HG02610 (cell line): Measurements from ENCODE around the gene HEATR5A.
"Not testable (repeated sequence)": the region's sequence is repeated elsewhere in the genome, so short reads cannot be mapped to it uniquely, and the experiment has no call there.

Experiments
- ATAC-seq: cut with Tn5 transposase; IDR thresholded peaks from one replicate; pipeline ENCODE4 v1.9.1; 2021; ENCODE audit warnings: mild to moderate bottlenecking, moderate library complexity; ENCODE audit not compliant: unreplicated experiment

Gene HEATR5A

DNA sequence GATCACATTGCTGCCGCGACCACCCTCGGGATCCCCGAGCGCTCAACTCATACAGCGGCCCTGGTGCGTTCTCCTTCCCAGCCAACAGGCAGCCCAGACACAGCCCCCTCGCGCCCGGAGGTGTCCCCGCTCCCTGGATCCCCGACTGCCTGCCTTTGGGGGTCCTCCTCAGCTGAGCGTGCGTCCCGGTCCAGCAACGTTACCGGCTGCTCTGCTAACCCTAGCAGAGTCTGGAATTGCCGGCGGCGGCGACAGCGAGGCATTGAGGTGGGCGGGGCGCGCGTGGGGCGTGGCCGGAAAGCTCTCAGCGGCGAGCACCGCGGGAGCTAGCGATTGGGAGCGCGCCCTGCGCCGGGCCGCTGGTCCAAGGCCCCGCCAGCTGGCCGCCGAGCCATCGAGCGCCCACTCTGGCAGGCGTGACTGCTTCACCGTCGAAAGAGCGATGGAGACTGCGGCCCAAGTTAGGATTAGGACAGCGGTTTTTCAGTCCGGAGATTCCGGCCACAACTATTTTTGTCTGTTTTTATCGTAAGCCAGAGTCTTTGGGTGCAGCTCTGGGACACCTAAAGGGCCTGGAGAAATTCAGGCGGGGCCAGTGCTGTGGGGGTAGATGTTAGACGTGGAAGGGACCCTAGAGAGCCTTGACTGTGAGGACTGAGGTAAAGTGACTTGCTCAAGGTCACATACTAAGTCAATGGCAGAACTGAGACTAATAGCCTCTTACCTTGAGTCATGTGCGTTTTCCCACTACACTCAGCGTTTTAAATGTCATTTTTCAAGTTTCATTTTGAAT, at the start of gene HEATR5A:
TSS of gene HEATR5A (minus strand) at position 232 of the 793 bp plus-strand sequence. CDS start 17,575 bp downstream, outside the sequence.
- peak; percentile 94 for ATAC-seq

DNA sequence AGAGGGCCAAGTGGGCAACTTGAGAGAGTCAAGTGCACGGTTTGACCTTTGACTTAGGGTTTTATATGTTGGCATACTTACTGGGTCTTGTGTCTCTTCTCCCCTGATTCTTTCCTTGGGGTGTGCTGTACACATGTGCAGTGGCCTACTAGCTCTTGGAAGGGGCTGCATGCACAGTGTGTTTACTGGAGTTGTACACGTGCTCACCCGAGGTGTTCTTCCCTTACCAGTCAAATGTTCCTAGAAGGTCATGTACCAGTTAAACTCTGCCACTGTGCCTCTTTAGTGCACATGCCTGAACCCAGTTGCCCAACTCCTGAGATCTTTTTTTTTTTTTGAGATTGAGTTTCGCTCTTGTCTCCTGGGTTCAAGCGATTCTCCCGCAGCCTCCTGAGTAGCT, 46.2 kb upstream of the HEATR5A start:
- ATAC-seq: no peak

DNA sequence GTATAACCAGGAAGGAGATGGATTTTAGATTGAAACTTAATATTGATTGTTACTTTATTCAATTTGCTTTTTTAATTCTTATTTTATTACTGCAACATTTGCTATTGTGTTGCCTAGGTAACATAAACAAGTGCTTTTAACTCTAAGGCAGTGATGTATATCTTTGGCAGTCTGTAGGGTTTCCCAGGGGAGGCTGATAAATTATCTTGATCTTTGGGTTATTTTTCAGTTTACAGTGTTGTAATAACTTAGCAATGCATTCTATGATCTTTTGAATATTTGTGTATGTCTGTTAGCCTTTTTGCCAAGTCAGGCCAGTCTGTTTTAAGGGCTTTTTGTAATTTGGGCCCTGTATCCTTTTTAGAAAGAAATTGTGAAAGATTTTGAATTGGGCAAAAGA, 44.8 kb upstream of the HEATR5A start:
- no peak for ATAC-seq

DNA sequence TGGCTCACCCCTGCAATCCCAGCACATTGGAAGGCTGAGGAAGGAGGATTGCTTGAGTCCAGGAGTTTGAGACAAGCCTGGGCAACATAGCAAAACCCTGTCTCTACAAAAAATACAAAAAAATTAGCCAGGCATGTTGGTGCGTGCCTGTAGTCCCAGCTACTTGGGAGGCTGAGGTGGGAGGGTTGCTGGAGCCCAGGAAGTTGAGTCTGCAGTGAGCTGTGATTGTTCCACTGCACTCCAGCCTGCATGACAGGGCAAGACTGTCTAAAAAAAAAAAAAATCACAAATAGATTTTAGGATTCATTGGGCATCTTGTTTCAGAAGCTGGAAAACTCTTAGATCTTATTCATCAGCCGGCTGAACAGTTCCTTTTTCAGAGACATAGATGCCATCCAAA, 42.1 kb upstream of the HEATR5A start:
- not testable (repeated sequence) for ATAC-seq

DNA sequence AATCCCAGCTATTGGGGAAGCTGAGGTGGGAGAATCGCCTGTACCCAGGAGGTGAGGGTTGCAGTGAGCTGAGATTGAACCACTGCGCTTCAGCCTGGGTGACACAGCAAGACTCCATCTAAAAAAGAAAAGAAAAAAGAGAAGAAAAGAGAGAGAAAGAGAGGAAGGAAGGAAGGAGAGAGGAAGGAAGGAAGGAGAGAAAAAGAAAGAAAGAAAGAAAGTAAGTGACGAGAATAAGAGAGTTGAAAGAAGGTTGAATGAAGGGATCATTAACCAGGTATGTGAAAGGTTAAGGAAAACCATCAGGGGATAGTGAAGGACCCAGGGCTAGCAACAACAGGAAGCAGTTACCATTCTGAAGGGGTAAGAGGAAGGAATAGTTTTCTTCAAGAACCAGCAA, 41.2 kb upstream of the HEATR5A start:
- ATAC-seq: no peak

DNA sequence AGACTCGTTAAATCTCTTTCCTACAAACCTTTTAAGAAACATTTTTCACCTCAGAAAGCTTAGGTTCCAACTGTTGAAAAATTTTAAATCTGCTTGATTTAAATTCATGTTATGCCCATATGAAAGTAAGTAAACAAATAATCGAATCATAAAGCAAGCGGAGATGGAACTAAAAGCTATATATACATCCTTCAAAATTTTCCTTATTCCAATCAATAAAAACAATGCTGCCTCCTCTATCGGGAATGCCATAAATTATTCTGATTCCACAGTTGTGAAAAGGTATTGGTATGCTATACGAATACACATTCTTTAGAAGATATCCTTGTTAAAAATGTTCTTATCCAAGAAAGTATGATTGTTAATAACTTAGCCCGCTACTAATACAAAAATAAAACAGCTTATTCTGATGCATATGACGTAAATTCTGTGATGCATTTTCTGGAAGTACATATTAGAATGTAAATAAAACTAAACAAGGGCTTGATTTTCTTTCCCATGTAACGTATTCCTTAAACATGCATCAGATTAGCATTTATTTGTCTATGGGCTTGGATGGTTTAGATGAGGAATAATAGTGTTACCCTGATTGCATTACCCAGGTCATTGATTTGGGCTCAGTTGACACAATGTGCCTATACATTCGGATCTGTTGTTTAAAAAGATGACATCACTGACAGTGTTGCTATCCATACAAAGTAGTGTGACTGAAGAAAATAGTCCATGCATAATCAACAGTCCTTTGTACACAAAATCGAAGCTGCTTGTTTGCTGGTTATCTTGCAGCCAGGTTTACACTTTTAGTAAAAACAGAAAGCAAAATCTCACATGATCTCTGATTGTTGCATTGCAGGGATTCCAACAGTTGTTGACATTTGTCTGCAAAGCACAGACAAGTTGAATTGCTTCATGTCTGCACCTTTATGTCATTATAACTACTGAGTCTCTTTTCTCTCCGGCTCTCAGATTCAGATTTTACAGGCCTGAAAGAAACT, 37.6 kb upstream of the HEATR5A start:
- no peak for ATAC-seq

DNA sequence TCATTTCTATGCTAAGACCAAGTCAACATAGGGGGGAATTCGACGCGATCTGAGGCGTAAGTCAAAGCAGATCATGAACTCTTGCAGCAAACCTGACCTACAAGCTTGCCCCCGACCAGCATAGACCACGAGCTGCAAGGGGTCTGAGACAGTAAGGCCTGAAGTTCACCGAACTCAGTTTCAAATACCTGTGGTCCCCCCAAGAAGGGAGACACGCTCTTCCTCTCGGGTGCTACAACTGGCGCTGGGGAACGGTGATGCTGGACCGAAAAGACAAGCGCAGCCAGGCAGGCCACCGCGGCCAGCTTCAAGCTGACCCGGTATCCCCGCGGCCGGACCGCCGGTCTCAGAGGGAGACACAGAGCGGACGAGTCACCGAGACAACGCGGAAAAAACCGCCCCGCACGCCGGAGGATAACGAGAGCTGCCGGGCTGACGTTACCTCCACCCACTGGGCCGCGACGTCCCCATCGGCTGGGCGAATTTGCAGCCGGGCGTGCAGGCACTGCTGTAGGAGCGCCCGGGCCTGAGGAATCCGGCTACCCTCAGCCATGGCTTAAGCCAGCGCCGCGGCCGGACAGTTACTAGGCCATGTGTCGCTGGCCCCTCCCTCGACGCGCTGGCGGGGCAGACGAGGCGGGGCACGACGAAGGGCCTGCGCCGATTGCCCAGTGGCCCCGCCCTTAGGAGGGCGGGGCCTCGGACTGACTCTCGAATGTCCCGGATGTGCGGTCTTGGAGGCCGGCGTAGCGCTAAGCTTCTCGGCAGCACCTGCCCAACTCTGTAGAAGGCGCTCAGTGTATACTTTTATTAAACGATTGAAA, 36.7 kb upstream of the HEATR5A start, which contains the start of gene DTD2:
TSS of gene DTD2 (minus strand) at position 666 of the 824 bp plus-strand sequence. CDS start at position 553, 113 bp downstream.
- ATAC-seq: peak; percentile 99

DNA sequence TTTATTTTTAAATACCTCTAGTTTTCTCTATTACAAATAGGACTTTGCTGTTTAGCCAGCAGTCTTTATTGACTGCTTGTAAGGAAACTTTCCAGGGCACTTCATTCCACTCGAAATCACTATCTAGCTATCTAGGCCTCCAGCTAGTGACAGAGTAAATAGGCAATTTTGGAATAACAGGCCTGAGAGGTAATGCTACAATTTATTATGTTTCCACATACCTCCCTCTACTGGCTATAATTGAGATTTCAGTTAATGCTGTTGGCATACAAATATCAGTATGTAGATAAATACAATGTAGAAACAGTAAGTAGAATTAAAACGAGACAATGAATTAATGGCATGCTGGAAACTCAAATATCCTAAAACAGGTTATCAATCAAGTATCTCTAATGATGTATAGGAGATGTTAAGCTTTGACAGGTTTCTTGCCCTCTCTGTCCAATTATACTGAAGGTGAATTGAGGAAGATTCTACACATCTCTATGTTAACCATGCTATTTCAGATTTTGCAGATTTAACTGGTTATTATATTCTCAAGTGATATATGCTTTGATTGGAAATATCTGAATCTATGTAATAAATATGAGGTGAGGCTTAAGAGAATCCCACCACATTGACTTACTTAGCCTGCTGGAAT, 29.7 kb upstream of the HEATR5A start:
- no peak for ATAC-seq

DNA sequence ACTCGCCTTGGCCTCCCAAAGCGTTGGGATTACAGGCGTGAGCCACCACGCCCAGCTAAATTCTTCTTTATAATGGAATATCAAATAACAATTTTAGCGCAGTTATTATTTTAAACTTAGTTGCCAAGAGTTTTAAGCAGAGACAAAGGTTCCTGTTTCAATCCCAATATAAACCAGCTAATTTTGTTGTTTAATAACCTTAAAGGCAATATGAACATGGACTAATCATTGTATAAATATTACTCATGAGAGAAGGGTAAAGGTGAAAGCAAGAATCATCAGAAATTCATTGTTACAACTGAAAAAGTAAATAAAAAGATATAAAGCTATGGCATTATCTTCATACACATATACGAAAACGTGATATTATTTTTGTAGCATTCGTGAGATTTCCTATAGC, 28.8 kb upstream of the HEATR5A start:
- no peak for ATAC-seq

DNA sequence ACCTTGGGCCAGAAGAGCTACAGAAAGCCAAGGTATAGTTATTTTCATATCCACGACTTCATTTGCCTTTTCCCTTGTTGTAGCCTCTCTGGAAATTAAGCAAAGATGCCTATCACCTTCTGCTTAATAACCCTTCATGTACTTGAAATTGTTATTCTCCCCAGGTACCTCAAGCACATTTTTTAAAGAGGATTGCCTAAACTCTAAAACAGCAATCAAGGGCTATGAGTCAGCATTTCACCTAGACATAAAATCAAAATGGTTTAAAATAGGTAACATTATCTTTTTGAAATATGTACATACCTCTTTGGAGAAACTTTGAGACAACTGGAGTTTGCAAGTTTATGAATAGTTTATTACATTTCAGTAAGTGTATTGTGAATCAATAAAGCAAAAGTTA, 25.4 kb upstream of the HEATR5A start:
- no peak for ATAC-seq

DNA sequence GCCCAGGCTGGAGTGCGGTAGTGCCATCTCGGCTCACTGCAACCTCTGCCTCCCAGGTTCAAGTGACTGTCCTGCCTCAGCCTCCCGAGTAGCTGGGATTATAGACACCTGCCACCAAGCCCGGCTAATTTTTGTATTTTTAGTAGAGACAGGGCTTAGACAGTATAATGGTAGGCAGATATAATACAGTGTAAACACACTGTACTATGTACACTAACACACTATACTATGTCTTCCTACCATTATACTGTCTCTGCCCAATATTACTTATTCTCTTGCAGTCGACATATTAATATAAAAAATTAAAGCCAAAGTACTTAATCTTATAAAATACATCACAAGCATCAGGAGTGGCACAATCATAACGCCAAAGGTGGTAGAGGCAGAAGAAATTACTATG, 21.9 kb upstream of the HEATR5A start:
- no peak for ATAC-seq

DNA sequence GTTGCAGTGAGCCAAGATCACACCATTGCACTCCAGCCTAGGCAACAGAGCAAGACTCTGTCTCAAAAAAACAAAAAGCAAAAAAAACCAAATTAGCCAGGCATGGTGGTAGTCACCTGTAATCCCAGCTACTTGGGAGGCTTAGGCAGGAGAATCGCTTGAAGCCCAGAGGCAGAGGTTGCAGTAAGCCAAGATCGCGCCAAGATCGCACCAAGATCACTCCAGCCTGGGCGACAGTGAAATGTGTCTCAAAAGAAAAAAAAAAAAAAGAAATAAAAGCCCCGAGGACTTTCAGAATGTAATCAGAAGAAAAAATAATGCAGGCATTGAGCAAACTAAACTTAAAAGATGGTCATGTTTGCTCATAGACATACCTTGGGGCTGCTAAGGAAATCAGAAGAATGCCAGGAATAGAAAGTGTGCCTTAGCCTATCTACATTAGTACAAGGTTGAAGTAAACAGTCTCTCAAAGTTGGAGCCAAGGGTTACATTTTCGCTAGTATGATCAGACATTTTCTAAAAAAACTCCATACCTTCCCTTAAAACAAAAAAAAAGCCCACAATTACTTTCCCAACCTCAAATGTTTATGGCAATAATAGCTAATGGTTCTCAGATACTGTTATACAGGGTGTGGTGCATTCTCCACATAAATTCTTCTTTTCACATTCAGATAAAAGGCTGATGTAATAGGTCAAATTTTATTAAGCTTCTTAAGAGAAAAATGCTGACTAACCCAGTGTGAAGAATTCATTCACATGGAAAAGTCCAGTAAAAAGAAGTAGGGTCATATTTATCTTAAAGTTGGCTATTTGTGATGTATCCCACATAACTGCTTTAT, 21.1 kb upstream of the HEATR5A start:
- ATAC-seq: no peak

DNA sequence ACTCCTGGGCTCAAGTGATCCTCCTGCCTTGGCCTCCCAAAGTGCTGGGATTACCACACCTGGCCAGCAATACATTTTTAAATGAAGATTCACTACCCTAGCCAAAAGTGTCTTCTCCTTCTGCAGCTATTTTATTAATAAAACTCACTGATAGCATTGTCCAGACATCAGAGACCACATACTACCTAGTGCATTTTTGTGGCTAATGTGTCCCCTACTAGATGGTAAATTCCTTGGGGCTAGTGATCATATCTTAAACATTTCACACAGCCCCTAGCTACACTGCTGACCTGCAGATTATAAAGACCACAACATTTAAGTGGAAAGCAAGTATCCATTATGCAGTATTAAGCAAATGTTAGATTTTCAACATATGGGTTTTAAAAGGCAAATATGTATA, 19.9 kb upstream of the HEATR5A start:
- ATAC-seq: no peak

DNA sequence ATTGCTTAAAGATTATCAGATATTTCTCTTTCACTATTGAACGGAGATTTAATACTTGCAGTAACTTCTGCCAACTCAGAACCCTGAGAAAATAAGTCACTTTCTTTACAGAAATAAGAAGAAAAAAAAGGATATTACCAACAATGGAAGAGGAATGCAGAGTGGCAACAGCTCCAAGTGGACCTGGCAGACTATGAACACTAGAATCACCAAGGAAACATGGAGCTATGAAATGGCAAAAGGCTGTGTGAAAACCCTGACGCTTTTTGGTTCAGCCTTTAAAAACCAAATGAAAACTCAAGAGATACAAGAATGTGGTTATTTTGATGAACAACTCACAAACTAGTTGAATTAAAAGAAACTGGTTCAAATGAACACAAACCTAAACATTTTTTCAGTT, 19.2 kb upstream of the HEATR5A start:
- ATAC-seq: no peak

DNA sequence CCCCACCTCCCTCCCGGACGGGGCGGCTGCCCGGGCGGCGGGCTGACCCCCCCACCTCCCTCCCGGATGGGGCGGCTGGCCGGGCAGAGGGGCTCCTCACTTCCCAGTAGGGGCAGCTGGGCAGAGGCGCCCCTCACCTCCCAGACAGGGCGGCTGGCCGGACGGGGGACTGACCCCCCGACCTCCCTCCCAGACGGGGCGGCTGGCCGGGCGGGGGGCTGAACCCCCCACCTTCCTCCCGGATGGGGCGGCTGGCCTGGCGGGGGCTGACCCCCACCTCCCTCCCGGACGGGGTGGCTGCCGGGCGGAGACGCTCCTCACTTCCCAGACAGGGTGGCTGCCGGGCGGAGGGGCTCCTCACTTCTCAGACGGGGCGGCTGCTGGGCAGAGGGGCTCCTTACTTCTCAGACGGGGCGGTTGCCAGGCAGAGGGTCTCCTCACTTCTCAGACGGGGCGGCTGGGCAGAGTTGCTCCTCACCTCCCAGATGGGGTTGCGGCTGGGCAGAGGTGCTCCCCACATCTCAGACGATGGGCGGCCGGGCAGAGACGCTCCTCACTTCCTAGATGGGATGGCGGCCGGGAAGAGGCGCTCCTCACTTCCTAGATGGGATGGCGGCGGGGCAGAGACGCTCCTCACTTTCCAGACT, 16.8 kb upstream of the HEATR5A start:
- ATAC-seq: not testable (repeated sequence)

DNA sequence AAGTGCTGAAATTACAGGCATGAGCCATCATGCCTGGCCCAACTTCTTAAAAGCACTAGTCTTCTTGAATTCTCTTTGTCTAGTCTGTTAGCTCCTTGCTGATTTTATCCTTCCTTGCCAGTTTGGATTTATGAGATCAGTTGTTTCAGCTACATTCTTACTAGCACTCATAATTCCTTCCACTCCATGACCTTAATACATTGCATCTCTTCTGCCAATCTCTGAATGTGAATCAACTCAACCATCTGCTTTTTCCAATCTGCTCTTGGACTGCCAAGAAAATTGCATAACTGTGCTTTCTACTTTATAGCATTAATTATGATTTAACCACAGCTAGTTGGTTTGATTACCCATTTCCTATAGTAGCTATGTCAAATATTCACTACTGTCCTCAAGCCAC, 14.9 kb upstream of the HEATR5A start:
- no peak for ATAC-seq

DNA sequence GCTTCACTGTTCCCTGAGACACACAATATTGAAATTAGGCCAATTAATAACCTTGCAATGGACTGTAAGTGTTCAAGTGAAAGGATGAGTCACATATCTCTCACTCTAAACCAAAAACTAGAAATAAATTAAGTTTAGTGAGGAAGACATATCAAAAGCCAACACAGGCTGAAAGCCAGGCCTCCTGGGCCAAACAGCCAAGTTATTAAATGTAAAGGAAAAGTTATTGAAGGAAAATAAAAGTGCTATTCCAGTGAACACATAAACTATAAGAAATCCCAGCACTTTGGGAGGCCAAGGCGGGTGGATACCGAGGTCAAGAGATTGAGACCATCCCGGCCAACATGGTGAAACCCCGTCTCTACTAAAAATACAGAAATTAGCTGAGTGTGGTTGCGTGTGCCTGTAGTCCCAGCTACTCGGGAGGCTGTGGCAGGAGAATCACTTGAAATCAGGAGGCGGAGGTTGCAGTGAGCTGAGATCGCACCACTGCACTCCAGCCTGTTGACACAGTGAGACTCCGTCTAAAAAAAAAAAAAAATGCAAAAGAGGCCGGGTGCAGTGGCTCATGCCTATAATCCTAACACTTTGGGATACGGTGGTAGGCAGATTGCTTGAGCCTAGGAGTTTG, 10.4 kb upstream of the HEATR5A start:
- ATAC-seq: no peak

DNA sequence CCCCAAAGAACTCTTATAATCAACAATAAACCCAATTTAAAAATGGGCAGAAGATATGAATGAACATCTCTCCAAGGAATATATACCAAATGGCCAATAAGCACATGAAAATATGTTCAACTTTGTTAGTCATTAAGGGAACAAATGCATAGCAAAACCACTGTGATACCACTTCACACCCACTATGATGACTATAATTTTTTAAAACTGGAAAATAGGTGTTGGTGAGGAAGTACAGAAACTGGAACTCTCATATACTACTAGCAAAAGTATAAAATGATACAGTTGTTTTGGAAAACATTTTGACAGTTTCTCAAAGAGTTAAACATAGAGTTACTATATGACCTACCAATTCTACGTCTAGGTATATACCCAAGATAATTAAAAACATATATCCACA, 9.4 kb upstream of the HEATR5A start:
- ATAC-seq: no peak
